Kasumi-1 (cell line): ENCODE measurements around the gene MYH16.
"Not testable (repeated sequence)": the region's sequence is repeated elsewhere in the genome, so short reads cannot be mapped to it uniquely, and the experiment has no call there.

Source experiments
- DNase-seq, 2 experiments: peaks; one replicate each; lab custom pipeline; 2025; lab: John Stamatoyannopoulos, UW

The MYH16 gene

GRCh38 chr7:99355098-99355497 lies 82.5 kb downstream of the MYH16 start:
- DNase-seq = no peak

DNA sequence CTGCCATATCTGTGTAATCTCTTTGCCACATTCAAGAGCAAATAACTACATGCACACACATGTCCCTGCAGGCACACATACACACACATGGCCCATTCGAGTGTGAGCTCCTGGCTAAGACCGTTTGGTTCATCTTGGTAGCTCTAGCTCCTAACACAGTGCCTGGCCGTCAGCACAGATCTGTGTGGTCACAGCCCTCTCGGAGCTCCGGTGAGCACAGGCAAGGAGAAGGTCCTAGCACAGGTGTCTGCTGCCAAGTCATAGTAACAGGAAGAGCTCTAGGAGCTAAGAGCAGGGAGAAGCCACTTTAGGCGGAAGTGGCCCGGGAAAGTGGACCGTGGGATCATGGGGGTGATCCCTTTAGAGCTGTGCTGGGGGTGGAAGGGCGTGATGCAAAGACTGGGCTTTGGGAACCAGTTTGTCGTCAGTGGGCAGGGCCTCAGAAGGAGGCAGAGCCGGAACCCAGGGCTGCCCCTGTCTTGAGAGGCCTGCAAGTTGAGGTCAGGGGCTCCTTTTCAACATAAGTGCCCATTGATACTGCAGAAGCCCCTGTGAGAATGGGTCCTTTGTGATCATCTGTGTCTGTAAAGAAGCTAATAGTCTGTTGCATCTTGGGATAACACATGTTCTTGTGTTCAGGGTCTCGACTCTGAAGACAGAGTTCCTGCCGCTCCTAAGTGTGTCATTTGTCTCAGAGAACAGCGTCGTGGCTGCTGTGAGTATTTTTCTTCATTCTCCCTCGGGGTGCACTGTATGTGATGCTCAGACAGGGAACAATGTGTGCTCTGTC lies 85.3 kb downstream of the MYH16 start:
- no peak for DNase-seq

DNA sequence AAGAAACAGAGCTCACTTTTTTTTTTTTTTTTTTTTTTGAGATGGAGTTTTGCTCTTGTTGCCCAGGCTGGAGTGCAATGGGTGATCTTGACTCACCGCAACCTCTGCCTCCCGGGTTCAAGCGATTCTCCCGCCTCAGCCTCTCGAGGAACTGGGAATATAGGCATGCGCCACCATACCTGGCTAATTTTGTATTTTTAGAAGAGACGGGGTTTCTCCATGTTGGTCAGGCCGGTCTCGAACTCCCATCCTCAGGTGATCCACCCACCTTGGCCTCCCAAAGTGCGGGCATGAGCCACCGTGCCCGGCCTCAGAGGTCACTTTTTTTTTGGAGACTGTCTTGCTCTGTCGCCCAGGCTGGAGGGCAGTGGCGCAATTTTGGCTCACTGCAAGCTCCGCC lies 85.9 kb downstream of the MYH16 start:
- DNase-seq = not testable (repeated sequence)

DNA sequence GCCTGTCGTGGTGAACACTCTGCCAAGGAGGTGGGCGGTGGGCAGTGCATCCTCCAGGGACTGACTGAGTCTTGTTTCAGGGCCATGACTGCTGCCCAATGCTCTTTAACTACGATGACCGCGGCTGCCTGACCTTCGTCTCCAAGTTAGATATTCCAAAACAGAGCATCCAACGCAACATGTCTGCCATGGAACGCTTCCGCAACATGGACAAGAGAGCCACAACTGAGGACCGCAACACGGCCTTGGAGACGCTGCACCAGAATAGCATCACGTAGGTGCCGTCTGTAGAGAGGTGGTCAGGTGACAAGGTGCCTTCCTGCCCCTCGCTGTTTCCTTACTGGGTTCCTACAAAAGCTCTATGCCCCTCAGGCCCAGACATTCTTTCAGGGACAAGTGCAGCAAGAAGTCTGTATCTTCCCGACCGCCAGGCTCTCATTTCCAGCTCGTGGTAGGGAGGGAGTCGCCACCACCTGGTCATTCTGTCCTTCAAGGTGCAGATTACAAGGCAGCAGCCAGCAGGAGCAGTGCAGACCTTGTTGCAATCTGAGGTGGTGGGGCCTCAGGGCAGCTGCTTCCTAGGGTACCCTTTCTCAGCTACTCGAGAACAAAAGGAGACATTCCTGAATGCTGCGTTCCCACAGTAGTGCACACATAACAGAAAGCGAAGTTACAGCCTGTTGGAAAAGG lies 87.0 kb downstream of the MYH16 start:
- no peak for DNase-seq
